ENCODE data around the gene DIO3.

The DIO3 gene

GRCh38 chr14:101582294-101582693, 21.0 kb downstream of the DIO3 start:
- Histone ChIP-seq H3K36me3 (ENCODE audit: insufficient read depth) (no peaks in the 10 kb centered on the region), H3K27me3 (ENCODE audit: insufficient read depth, low read depth) (peaks cover 21% of the 10 kb centered on the region; the same call in 1 of the 2 replicates), H2AFZ (ENCODE audit: low read depth) (no peak overlapping the region), H3K4me2 (no peak overlapping the region), H4K20me1 (ENCODE audit: insufficient read depth) (no peaks in the 10 kb centered on the region), H3K79me2 (ENCODE audit: insufficient read depth, low read depth) (no peaks in the 10 kb centered on the region), H3K4me3 (IDR thresholded peaks at IDR 0.05; ENCODE audit: insufficient read depth, low read depth, low read length) (no peak overlapping the region), H3K4me1 (ENCODE audit: low read depth, poor library complexity, severe bottlenecking) (no peaks in the 10 kb centered on the region), H3K9ac (no peak overlapping the region), H3K27ac (no peak overlapping the region)
- TF ChIP-seq CTCF (conservative IDR thresholded peaks at IDR 0.05; ENCODE audit: low read depth, low read length) = no peak

DNA sequence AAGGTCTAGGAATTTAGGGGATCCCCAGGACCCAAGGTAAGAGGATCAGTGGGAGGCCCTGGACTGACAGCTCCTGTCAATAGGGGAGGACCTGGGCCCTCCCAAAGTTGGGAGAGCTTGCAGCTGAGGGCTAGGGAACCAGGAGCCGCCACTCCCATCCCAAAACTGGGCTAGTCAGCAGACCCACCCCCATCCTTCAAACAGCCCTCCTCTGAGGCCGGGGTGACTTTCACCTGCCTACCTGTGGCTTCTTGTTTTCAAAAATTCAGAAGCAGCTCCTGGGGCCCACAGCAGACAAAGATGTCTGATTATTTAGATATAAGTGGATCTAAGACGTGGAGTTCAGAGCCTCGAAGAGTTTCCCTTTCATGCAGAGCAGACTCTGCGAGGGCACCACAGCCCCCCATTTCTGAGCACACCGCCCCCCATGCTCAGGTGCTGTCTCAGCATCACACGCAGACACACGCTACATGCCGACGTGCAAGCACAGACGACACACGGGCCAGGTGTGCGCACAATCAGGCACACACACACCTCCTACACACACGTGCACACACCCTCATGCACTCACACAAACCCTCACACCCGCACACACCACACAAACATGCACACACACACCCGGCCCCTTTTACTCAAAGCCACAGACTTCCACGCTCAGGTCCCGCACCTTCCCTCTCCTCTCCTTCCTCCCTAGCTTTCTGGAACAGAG, 21.9 kb downstream of the DIO3 start:
- no peak overlapping the region for H2AFZ ChIP-seq (ENCODE audit: low read depth)
- no peaks in the 10 kb centered on the region for H3K79me2 ChIP-seq (ENCODE audit: insufficient read depth, low read depth)
- H3K4me3 ChIP-seq (IDR thresholded peaks at IDR 0.05; ENCODE audit: insufficient read depth, low read depth, low read length) = no peak overlapping the region
- H3K4me2 ChIP-seq = no peak overlapping the region
- no peak for TF ChIP-seq CTCF (conservative IDR thresholded peaks at IDR 0.05; ENCODE audit: low read depth, low read length)
- H3K9ac ChIP-seq = no peak overlapping the region
- no peaks in the 10 kb centered on the region for H4K20me1 ChIP-seq (ENCODE audit: insufficient read depth)
- no peak overlapping the region for H3K27ac ChIP-seq
- H3K36me3 ChIP-seq (ENCODE audit: insufficient read depth) = no peaks in the 10 kb centered on the region
- H3K4me1 ChIP-seq (ENCODE audit: low read depth, poor library complexity, severe bottlenecking) = no peaks in the 10 kb centered on the region
- peaks cover 23% of the 10 kb centered on the region; the same call in 1 of the 2 replicates for H3K27me3 ChIP-seq (ENCODE audit: insufficient read depth, low read depth)

DNA sequence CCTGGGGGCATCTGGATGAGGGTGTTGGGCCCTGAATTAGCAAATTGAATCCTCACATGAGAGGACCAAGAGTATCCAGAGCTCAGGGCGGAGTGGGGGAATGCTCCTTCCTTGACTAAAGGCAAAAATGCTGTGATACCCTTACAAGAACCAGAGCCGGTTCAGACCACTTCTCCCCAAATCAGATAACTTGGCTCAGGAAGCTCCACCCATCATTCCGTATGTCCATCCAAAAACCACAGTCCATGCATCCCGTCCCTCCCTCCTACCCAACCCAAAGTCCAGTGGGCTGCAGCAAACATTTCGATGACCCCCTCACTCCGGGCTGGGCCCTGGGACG, 22.4 kb downstream of the DIO3 start:
- Histone ChIP-seq H3K4me1 (ENCODE audit: low read depth, poor library complexity, severe bottlenecking) (no peaks in the 10 kb centered on the region), H3K4me3 (IDR thresholded peaks at IDR 0.05; ENCODE audit: insufficient read depth, low read depth, low read length) (no peak overlapping the region), H3K36me3 (ENCODE audit: insufficient read depth) (no peaks in the 10 kb centered on the region), H3K4me2 (no peak overlapping the region), H3K9ac (no peak overlapping the region), H4K20me1 (ENCODE audit: insufficient read depth) (no peaks in the 10 kb centered on the region), H3K27me3 (ENCODE audit: insufficient read depth, low read depth) (peaks cover 23% of the 10 kb centered on the region; the same call in 1 of the 2 replicates), H3K27ac (no peak overlapping the region), H2AFZ (ENCODE audit: low read depth) (no peak overlapping the region), H3K79me2 (ENCODE audit: insufficient read depth, low read depth) (no peaks in the 10 kb centered on the region)
- TF ChIP-seq CTCF (conservative IDR thresholded peaks at IDR 0.05; ENCODE audit: low read depth, low read length) = no peak

GRCh38 chr14:101584055-101584859, 23.0 kb downstream of the DIO3 start:
- H3K4me1 ChIP-seq (ENCODE audit: low read depth, poor library complexity, severe bottlenecking) = no peaks in the 10 kb centered on the region
- H3K4me3 ChIP-seq (IDR thresholded peaks at IDR 0.05; ENCODE audit: insufficient read depth, low read depth, low read length) = no peak overlapping the region
- no peak for TF ChIP-seq CTCF (conservative IDR thresholded peaks at IDR 0.05; ENCODE audit: low read depth, low read length)
- no peaks in the 10 kb centered on the region for H4K20me1 ChIP-seq (ENCODE audit: insufficient read depth)
- H3K36me3 ChIP-seq (ENCODE audit: insufficient read depth) = no peaks in the 10 kb centered on the region
- H3K9ac ChIP-seq = no peak overlapping the region
- peaks cover 28% of the 10 kb centered on the region; the same call in 1 of the 2 replicates for H3K27me3 ChIP-seq (ENCODE audit: insufficient read depth, low read depth)
- H2AFZ ChIP-seq (ENCODE audit: low read depth) = no peak overlapping the region
- H3K27ac ChIP-seq = no peak overlapping the region
- H3K4me2 ChIP-seq = no peak overlapping the region
- no peaks in the 10 kb centered on the region for H3K79me2 ChIP-seq (ENCODE audit: insufficient read depth, low read depth)

Data from KMS-11 (cell line).